Astrocyte of the cerebellum (primary cell): Measurements from ENCODE around the gene GNB1L.

Experiments
- DNase-seq: peaks from one replicate; pipeline ENCODE4 v3.0.0-alpha.2; 2011; ENCODE audit warnings: low read depth
- H3K4me3 ChIP-seq: 2 replicates; pipeline ENCODE4 v1.5.1; 2011; ENCODE audit warnings: mild to moderate bottlenecking, low read depth, low read length, moderate library complexity
- CTCF ChIP-seq: IDR thresholded peaks from 2 replicates; pipeline ENCODE4 v1.5.1; 2012; ENCODE audit warnings: low read length, low read depth, moderate library complexity, mild to moderate bottlenecking; ENCODE audit errors: missing control alignments
- in situ Hi-C: cut with HindIII; loops from 2 replicates; pipeline ENCODE4 v1.10.0; 2017; ENCODE audit warnings: low sequenced_read_pairs

GNB1L gene

GRCh38 chr22:19802894-19803735, 51.6 kb downstream of the GNB1L start:
- H3K4me3 ChIP-seq = no peak overlapping the region
- in situ Hi-C loops = no loop called here
- no peak for TF ChIP-seq CTCF
- DNase-seq = no peak

- no peak for DNase-seq
- in situ Hi-C loops = no loop called here
- TF ChIP-seq CTCF = no peak
- H3K4me3 ChIP-seq = no peak overlapping the region
Observed at GRCh38 chr22:19802001-19802893, 52.4 kb downstream of the GNB1L start.

GRCh38 chr22:19801340-19802000, 53.2 kb downstream of the GNB1L start:
- peak; percentile 28 for DNase-seq
- in situ Hi-C loops = no loop called here
- TF ChIP-seq CTCF = no peak
- no peak overlapping the region for H3K4me3 ChIP-seq

- H3K4me3 ChIP-seq = no peak overlapping the region
- DNase-seq = no peak
- peak; percentile 56 for TF ChIP-seq CTCF
- in situ Hi-C loops = no loop called here
Observed at GRCh38 chr22:19800761-19801244, 53.9 kb downstream of the GNB1L start.

- no peak for TF ChIP-seq CTCF
- H3K4me3 ChIP-seq = no peak overlapping the region
- in situ Hi-C loops = no loop called here
- DNase-seq = no peak
Observed at GRCh38 chr22:19800306-19800705, 54.4 kb downstream of the GNB1L start.
